ENCODE data around the gene FAM234B.

Gene FAM234B

DNA sequence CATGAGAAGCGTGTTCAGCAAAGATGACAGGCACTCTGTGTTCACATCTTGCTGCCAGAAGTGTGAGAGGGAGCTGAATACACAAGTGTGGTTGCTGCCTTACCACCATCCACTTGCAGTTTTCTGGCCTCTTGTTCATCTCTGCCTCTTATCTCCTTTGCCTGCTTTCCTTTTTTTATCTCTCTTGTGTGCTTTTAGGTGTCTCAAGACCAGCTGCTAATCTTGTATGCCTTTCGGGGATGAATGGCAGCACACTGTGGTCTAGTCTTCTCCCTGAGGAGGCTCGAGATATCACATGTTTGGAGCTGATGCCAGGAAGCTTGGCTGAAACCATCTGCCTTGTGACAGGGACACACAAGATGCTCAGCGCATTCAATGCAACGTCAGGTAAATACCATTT is 17.2 kb downstream of the FAM234B start:
- Histone ChIP-seq H3K9ac (ENCODE audit: low read depth, low read length, poor library complexity, severe bottlenecking) (no peak overlapping the region), H3K27me3 (ENCODE audit: insufficient read depth, low read length, poor library complexity, severe bottlenecking) (no peaks in the 10 kb centered on the region), H3K36me3 (ENCODE audit: insufficient read depth, low read length) (peaks cover 82% of the 10 kb centered on the region; the same call in 1 of the 2 replicates), H3K9me3 (ENCODE audit: insufficient read depth, low read depth, low read length) (no peaks in the 10 kb centered on the region), H3F3A (ENCODE audit: low read depth) (no peaks in the 10 kb centered on the region), H3K4me2 (ENCODE audit: low read depth, low read length, poor library complexity, severe bottlenecking) (no peak overlapping the region), H2AFZ (ENCODE audit: low read length) (no peak overlapping the region), H3K9me2 (replicated peaks; ENCODE audit: low read depth, low read length) (no peaks in the 10 kb centered on the region), H3K4me3 (ENCODE audit: low read length, poor library complexity, severe bottlenecking) (no peak overlapping the region), H4K20me1 (ENCODE audit: insufficient read depth, low read length, poor library complexity, severe bottlenecking) (no peaks in the 10 kb centered on the region), H3K4me1 (ENCODE audit: insufficient read depth, low read length, poor library complexity, severe bottlenecking) (no peaks in the 10 kb centered on the region), H3K79me2 (ENCODE audit: insufficient read depth, low read length) (no peaks in the 10 kb centered on the region)
- TF ChIP-seq, protein P1, sequence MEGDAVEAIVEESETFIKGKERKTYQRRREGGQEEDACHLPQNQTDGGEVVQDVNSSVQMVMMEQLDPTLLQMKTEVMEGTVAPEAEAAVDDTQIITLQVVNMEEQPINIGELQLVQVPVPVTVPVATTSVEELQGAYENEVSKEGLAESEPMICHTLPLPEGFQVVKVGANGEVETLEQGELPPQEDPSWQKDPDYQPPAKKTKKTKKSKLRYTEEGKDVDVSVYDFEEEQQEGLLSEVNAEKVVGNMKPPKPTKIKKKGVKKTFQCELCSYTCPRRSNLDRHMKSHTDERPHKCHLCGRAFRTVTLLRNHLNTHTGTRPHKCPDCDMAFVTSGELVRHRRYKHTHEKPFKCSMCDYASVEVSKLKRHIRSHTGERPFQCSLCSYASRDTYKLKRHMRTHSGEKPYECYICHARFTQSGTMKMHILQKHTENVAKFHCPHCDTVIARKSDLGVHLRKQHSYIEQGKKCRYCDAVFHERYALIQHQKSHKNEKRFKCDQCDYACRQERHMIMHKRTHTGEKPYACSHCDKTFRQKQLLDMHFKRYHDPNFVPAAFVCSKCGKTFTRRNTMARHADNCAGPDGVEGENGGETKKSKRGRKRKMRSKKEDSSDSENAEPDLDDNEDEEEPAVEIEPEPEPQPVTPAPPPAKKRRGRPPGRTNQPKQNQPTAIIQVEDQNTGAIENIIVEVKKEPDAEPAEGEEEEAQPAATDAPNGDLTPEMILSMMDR (conservative IDR thresholded peaks at IDR 0.05; ENCODE audit: low read length): no peak
- TF ChIP-seq EZH2phosphoT487 (IDR thresholded peaks at IDR 0.05; ENCODE audit: borderline replicate concordance): no peak

DNA sequence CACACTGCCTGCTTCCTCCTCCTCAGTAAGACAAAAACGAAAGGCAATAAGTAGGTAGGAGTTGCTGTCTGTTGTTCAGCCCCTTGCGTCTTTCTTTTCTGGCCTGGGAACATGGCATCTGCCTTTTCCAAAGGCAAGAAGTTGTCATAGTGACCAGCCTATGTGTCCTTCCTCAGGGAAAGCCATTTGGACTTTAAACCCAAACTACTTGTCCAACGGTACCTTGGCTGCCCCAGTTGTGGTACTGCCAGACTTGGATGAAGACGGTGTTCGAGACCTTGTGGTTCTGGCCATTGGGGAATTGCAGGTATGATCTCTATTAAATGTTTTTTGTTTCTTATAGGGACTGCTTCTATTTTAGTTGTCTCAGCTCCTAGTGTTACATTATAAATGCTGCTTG is 18.5 kb downstream of the FAM234B start:
- peaks cover 88% of the 10 kb centered on the region; the same call in 1 of the 2 replicates for H3K36me3 ChIP-seq (ENCODE audit: insufficient read depth, low read length)
- H3K9me3 ChIP-seq (ENCODE audit: insufficient read depth, low read depth, low read length): no peaks in the 10 kb centered on the region
- H3K4me3 ChIP-seq (ENCODE audit: low read length, poor library complexity, severe bottlenecking): no peak overlapping the region
- no peak overlapping the region for H2AFZ ChIP-seq (ENCODE audit: low read length)
- H3K4me2 ChIP-seq (ENCODE audit: low read depth, low read length, poor library complexity, severe bottlenecking): no peak overlapping the region
- H3K27me3 ChIP-seq (ENCODE audit: insufficient read depth, low read length, poor library complexity, severe bottlenecking): no peaks in the 10 kb centered on the region
- no peaks in the 10 kb centered on the region for H3K4me1 ChIP-seq (ENCODE audit: insufficient read depth, low read length, poor library complexity, severe bottlenecking)
- no peaks in the 10 kb centered on the region for H3F3A ChIP-seq (ENCODE audit: low read depth)
- H3K79me2 ChIP-seq (ENCODE audit: insufficient read depth, low read length): no peaks in the 10 kb centered on the region
- no peaks in the 10 kb centered on the region for H4K20me1 ChIP-seq (ENCODE audit: insufficient read depth, low read length, poor library complexity, severe bottlenecking)
- H3K9ac ChIP-seq (ENCODE audit: low read depth, low read length, poor library complexity, severe bottlenecking): no peak overlapping the region
- H3K9me2 ChIP-seq (replicated peaks; ENCODE audit: low read depth, low read length): no peaks in the 10 kb centered on the region
- TF ChIP-seq EZH2phosphoT487 (IDR thresholded peaks at IDR 0.05; ENCODE audit: borderline replicate concordance): no peak

DNA sequence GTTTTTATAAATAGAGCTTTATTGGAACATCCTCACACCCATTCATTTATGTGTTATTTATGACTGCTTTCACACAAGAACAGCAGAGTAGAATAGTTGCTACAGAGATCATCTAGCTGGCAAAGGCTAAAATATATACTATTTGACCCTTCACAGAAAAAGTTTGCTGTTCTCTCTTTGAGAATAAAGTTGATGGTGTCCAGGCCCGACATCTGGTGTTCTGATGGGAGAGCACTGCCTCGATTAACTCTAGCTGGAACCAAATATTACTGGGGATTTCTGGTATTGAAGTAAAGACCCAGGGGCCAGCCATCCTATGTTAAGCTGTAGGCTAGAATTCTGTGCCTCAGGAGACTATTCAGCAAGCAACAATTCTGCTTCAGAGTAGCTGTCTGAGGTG is 21.8 kb downstream of the FAM234B start:
- no peaks in the 10 kb centered on the region for H3F3A ChIP-seq (ENCODE audit: low read depth)
- TF ChIP-seq, protein P1 (conservative IDR thresholded peaks at IDR 0.05; ENCODE audit: low read length): no peak
- no peak for TF ChIP-seq EZH2phosphoT487 (IDR thresholded peaks at IDR 0.05; ENCODE audit: borderline replicate concordance)
- H3K36me3 ChIP-seq (ENCODE audit: insufficient read depth, low read length): peaks cover 87% of the 10 kb centered on the region; the same call in 1 of the 2 replicates
- no peak overlapping the region for H3K4me2 ChIP-seq (ENCODE audit: low read depth, low read length, poor library complexity, severe bottlenecking)
- no peaks in the 10 kb centered on the region for H4K20me1 ChIP-seq (ENCODE audit: insufficient read depth, low read length, poor library complexity, severe bottlenecking)
- H2AFZ ChIP-seq (ENCODE audit: low read length): no peak overlapping the region
- no peaks in the 10 kb centered on the region for H3K4me1 ChIP-seq (ENCODE audit: insufficient read depth, low read length, poor library complexity, severe bottlenecking)
- H3K9me3 ChIP-seq (ENCODE audit: insufficient read depth, low read depth, low read length): no peaks in the 10 kb centered on the region
- no peaks in the 10 kb centered on the region for H3K9me2 ChIP-seq (replicated peaks; ENCODE audit: low read depth, low read length)
- no peaks in the 10 kb centered on the region for H3K79me2 ChIP-seq (ENCODE audit: insufficient read depth, low read length)
- H3K4me3 ChIP-seq (ENCODE audit: low read length, poor library complexity, severe bottlenecking): no peak overlapping the region
- no peak overlapping the region for H3K9ac ChIP-seq (ENCODE audit: low read depth, low read length, poor library complexity, severe bottlenecking)
- no peaks in the 10 kb centered on the region for H3K27me3 ChIP-seq (ENCODE audit: insufficient read depth, low read length, poor library complexity, severe bottlenecking)

DNA sequence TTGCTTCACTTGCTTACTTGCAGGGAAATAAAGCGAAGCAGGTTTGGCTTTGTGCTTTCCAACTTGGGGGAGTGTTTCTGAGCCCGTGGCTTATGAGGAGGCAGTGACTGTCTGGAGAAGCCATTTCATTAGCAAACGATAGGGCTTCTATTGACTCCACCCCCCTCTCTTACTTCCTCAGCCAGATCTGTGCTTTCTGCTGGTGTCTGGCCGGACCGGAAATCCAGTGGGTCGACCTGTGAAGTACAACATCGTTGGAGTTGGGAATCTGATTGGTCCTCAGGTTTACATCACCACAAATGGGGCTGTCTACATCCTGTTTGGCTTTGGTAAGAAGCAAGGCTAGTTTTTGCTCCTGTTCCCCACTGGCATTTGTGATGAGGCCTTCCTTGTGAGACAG is 22.3 kb downstream of the FAM234B start:
- Histone ChIP-seq H3K9me2 (replicated peaks; ENCODE audit: low read depth, low read length) (no peaks in the 10 kb centered on the region), H3K9ac (ENCODE audit: low read depth, low read length, poor library complexity, severe bottlenecking) (no peak overlapping the region), H3K27me3 (ENCODE audit: insufficient read depth, low read length, poor library complexity, severe bottlenecking) (no peaks in the 10 kb centered on the region), H3K79me2 (ENCODE audit: insufficient read depth, low read length) (no peaks in the 10 kb centered on the region), H3F3A (ENCODE audit: low read depth) (no peaks in the 10 kb centered on the region), H3K4me3 (ENCODE audit: low read length, poor library complexity, severe bottlenecking) (no peak overlapping the region), H3K36me3 (ENCODE audit: insufficient read depth, low read length) (peaks cover 86% of the 10 kb centered on the region; the same call in 1 of the 2 replicates), H4K20me1 (ENCODE audit: insufficient read depth, low read length, poor library complexity, severe bottlenecking) (no peaks in the 10 kb centered on the region), H3K9me3 (ENCODE audit: insufficient read depth, low read depth, low read length) (no peaks in the 10 kb centered on the region), H3K4me1 (ENCODE audit: insufficient read depth, low read length, poor library complexity, severe bottlenecking) (no peaks in the 10 kb centered on the region), H3K4me2 (ENCODE audit: low read depth, low read length, poor library complexity, severe bottlenecking) (no peak overlapping the region), H2AFZ (ENCODE audit: low read length) (no peak overlapping the region)
- TF ChIP-seq, protein P1 (conservative IDR thresholded peaks at IDR 0.05; ENCODE audit: low read length): no peak
- no peak for TF ChIP-seq EZH2phosphoT487 (IDR thresholded peaks at IDR 0.05; ENCODE audit: borderline replicate concordance)
